Midbrain (tissue), 1 donor: ENCODE data around the gene CERKL.

Experiments
- DNase-seq: peaks from one replicate; lab custom pipeline; 2025; lab: John Stamatoyannopoulos, UW

Gene CERKL

DNA sequence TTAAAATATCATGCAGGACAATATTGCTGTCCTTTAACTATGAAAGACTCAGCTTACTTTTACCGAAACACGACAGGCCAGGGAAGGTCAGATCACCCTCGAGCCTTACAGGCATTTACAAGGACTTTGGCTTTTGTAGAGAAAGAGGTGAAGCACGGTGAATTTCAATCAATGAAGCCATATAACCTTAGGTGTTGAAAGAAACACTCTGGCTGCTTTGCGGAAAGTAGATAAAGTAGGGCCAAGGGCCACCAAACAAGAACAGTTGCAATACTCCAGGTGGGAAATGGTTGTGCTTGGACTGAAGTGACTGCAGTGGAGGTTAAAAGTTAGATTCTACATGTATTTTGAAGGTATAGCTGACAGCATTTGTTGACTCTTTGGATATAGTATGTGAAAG is 80.5 kb downstream of the CERKL start:
- no peak for DNase-seq

GRCh38 chr2:181575650-181576025 is 81.3 kb downstream of the CERKL start:
- no peak for DNase-seq

DNA sequence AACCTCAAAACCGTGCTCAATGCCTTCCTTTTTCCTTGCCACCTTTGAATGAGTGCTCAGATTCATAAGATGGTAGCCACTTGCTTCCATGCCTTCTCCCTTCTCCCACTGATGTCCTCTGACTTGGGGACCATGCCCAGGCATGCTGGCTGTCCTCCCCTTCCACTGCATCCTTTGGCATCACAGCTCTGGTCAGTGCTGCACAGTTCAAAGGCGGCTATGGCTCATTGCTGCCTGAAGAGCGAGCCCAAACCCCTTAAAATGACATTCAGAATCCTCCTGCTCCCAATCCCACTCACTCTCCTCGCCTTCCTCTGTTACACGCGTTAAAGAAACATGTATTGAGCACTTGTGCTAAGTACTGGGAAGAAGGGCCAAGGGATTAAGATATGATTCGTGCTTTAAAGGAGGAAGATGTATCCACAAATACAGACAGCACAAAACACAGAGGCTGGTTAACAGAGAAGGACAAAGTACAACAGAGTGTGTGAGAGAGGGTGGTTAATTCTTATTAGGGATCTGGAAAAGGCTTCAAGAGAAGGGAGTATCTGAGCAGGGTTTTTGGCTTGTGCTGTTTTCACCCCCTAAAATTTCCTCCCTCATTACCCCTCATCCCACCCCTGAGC is 81.8 kb downstream of the CERKL start:
- no peak for DNase-seq

- DNase-seq: no peak
These were observed 82.6 kb downstream of the CERKL start for GRCh38 chr2:181574321-181574720.

DNA sequence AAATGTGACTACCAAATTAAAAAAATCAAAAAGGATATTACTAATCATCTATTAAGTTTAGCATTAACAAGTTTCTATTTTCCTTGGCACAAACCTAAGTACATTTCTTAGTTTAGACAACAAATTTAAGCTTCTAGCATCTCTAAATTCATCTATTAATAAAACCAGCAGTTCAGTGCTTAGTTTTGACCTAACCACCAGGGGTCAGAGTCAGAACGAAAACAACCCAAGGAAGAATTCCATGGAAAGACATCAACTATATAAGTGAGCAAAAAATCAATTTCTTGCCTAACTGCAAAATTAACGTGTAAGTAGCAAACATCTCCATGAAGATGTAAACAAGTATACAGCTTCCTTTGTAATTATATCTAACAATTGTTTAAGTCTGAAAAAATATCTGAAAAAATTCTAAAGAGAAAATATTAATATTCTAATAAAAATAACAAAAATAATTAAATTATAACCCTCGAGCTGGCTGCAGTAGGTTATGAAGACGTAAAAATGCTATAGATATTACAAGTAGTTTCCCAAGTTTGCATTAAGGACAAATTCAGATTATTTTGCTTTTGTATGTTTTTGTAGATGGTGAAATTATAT is 83.7 kb downstream of the CERKL start:
- no peak for DNase-seq

DNA sequence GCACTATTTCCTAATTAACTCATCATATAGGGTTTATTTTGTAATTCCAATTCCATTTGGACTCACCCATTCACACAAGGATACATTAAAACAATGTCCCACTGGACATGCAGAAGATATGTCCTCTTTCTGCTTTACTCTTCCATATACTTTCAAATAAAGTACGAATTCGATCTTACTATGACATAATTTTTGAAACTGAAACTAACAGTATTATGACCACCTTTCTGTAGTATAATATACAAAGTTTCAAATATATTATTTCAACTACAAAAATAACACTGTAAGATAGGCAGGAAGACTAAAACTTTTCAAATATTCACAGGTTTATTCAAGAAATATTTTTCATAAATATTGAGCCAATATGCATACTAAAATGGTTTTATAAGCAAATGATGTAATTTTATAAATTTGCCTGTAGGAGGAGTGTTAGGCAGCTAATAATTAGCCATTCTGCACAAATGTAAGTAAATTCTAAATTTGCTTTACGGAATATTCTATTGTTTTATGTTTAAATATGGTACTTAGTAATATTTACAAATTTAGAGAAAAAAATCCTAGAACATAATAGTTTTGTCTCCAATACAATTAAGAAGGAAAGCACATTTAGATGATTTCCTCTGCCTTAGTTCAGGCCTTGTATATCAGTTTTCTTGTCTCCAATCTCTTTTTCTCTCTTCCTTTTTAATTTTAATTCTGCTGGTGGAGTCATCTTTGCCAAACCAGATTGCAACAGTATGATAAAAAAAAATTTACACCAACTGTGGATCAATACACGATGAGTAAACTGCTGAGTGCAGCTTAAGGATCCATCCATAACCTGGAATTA is 85.9 kb downstream of the CERKL start:
- DNase-seq: no peak

GRCh38 chr2:181570059-181570458 is 86.8 kb downstream of the CERKL start:
- DNase-seq: no peak

DNA sequence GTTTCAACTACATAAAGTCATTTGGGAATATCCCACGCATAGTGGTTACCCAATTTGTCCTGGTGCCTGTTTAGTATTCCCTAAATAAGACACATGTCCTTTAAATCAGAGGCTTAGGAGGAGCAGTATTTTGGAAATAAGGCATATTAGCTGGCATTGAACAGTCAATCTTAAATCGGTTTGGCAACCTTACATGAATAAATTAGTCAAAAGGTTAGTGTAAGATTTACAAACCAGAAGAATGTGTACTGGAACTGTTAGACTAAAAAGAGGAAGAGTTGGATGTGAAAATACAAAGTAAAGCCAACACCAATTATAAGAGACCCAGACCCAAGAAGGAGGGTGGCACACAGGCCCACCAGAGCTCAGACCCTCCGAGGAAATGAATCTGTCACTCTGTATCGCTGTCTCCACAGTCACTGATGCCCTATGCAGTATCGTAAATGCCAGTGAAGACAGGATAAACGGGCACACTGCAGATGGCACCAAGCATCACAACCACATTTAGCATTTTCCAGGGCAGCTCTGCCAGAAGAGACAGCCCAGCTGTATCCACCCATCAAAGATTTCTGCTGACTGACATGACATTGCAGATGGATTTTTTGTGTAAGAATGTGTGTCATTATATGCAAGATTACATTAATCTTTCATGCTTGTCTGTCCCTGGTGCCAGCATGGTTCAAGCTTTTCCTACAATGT is 90.4 kb downstream of the CERKL start:
- no peak for DNase-seq

- DNase-seq: no peak
These were observed 93.7 kb downstream of the CERKL start for GRCh38 chr2:181563101-181563692.

- no peak for DNase-seq
These were observed 98.5 kb downstream of the CERKL start for GRCh38 chr2:181558371-181558770.

DNA sequence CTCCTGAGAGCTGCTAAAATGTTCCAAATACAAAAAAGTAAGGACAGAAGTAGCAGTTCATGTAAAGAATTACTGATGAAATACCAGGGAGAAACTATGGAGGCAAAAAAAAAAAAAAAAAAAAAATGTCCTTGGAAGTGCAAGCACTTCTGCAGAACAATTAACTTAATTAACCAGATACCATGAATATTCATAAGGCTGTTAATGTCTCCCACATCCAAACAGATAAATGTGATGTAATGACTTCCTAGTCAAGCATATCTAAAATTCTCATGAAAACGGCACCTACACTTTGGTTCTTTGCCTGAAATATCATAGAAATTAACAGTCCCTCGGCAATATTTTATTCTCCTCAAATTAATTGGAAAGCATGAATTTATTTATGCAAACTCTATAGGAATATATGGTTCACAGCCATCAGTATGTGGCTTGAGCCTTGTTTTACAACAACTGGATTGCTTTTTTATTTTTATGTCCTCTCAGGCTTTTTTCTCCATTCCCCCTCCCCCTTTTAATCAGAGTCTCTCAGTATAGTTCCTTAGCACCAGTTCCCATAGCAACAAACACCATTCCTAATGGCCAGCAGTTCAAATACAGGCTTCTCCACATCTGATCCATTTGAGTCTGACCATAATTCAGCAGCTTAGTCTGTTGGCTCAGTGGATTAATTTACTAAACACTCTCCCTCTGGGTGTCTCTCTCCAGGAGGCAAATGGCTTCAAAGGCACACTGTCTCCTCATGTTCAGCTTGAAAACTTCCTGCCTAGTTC is 102.7 kb downstream of the CERKL start:
- DNase-seq: no peak

- DNase-seq: no peak
These were observed 103.7 kb downstream of the CERKL start for GRCh38 chr2:181553244-181553643.

DNA sequence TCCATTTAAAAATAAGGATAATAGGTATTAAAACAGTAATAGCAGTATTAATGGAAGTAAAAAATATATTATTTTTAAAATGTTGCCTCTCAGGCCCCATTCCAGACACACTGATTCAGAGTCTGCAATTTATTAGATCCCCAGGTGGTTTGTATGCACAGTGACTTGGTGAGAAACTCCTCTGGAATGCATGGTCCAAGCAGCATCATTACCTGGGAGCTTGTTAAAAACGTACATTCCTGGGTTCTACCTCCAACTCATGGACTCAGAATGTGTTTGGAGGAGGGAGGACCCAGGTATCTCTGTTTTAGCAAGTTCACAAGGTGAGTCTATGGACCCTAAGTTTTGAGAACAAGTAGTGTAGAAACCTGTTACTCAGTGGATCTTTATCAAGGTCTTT is 104.1 kb downstream of the CERKL start:
- DNase-seq: no peak

- no peak for DNase-seq
These were observed 110.8 kb downstream of the CERKL start for GRCh38 chr2:181546086-181546485.

GRCh38 chr2:181542170-181542569 is 114.7 kb downstream of the CERKL start:
- no peak for DNase-seq

GRCh38 chr2:181540421-181540820 is 116.5 kb downstream of the CERKL start:
- DNase-seq: no peak

DNA sequence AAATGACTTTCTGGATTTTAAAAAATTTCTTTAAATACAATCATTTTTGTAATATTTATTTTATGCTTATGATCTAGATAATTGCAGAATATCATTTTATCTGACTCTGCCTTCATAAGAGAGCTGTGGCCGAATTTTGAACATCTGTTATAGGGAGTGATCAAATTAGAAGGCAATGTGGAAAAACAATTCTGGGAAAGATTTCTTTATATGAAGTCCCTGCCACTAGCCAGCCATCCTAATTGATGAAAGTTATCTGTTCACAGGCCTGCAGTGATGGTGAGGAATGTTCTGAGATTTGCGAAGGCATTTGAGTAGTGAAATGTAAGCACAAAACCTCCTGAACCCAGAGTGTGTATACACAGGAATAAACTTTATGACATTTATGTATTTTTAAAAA is 120.2 kb downstream of the CERKL start:
- no peak for DNase-seq

DNA sequence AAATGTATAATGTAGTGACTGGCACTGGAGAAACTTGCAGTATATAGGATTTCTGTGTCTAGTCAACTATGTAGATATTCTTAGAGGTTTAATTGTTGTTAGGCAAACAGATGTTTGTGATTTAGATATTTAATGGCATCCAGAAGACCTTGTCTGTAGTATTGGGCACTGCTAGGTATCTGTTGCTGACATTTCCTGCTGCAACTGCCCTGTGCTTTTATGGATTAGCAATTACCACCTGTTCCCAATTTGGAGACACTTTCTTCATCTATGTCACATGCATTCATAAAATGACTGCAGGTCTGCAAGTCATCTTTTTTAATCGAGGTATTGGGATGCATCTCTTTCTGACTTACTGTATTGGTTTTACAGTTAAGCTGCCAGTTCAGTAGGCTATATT is 128.5 kb downstream of the CERKL start:
- no peak for DNase-seq

GRCh38 chr2:181527058-181527457 is 129.8 kb downstream of the CERKL start:
- DNase-seq: no peak

DNA sequence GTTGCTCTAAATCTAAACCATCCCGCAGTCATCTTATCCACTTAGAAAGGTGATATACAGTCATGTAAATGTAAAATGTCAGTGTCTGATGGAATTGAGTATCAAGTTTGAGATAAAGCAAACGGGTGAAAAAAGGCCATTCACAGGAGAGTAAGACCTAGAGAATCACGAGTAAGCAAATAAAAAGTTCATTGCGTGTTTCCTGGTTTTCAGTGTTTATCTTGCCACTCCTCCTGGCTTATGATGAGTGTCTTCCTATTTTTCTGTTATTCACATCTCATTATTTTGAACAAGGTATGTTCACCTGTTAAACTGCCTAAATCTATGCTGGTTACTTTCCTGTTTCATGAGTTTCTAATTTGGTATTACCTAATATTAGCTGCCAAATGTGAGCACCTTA is 130.9 kb downstream of the CERKL start:
- no peak for DNase-seq

DNA sequence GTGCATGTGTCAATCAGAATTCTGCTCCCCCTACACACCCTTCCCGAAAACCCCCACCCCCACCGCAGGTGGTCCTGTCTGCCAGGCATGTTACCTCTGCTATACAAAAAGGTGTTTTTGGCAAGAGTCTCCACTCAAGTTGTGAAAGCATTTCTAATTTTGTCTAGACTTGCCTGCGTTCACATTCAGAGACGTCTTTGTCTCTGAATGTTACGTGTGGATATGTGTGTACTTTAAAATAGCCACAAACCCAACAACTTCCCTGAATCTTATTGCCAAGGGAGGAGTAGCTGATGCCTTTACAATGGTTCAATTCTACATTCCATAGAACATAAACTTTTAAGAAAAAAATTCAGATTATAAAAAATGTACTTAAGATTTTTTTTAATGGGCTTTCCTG is 133.1 kb downstream of the CERKL start:
- no peak for DNase-seq

GRCh38 chr2:181520253-181520652 is 136.7 kb downstream of the CERKL start:
- no peak for DNase-seq
